Activated CD4-positive, alpha-beta memory T cell treated with anti-CD3 and anti-CD28 coated beads for 36 hours (primary cell): ENCODE results near the gene SLC23A2. TPM values are rescaled to one million over a fixed set of nuclear protein-coding genes. Genes with fewer than 3 reads are reported as not detected.

Source experiments
- CTCF ChIA-PET: fragments of 350-600 bp; sonication (Branson Sonifier 250); formaldehyde crosslinking; loops from one replicate; lab custom pipeline; 2021; ENCODE audit warnings: antibody characterized with exemption, inconsistent platforms; lab: Charles Lee
- POLR2A ChIA-PET: fragments of 350-600 bp; sonication (Branson Sonifier 250); formaldehyde crosslinking; loops from one replicate; lab custom pipeline; 2021; ENCODE audit warnings: antibody characterized with exemption; lab: Charles Lee
- DNase-seq: peaks from one replicate; pipeline ENCODE4 v3.0.0-alpha.2; 2020
- H3K27ac Mint-ChIP-seq: one replicate; pipeline ENCODE4 v1.8.0; 2021; ENCODE audit warnings: mixed read lengths
- H3K27me3 Mint-ChIP-seq: one replicate; pipeline ENCODE4 v1.8.0; 2021; ENCODE audit warnings: mixed read lengths
- H3K36me3 Mint-ChIP-seq: one replicate; pipeline ENCODE4 v1.8.0; 2021; ENCODE audit warnings: mixed read lengths
- H3K4me1 Mint-ChIP-seq: one replicate; pipeline ENCODE4 v1.8.0; 2021; ENCODE audit warnings: low read depth, mixed read lengths
- H3K4me3 Mint-ChIP-seq: one replicate; pipeline ENCODE4 v1.8.0; 2021; ENCODE audit warnings: mild to moderate bottlenecking, mixed read lengths
- H3K9me3 Mint-ChIP-seq: one replicate; pipeline ENCODE4 v1.8.0; 2021; ENCODE audit warnings: mixed read lengths
- intact Hi-C: fragments of 100-400 bp; cut with micrococcal nuclease; formaldehyde crosslinking; loops from one replicate; pipeline ENCODE4 v1.15.1; 2023
- total RNA-seq, 2 experiments: library from RNA; stranded (reverse); gene quantifications; one replicate each; pipeline ENCODE4 v1.2.3, GENCODE V29; 2021

The SLC23A2 gene
- total RNA-seq, 2 experiments from 2014 or later: 14.0 to 14.9 TPM

DNA sequence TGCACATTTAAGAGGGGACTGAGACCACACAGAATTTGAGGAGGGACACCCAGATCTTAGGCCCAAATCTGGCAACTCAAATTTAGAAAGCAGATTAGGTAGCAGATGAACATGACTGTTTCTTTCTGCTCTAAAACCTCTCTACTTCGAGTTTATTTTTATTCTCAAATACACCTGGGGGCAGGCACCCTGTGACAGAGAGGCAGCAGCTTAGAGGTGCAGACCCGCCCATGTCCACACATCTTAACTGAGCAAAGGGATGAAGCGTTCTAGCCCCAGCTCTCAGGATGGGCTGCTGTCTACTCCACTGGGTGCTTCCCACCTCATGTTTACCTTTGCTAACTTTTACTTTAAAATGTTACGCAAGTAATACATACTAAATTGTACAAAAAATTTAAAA lies 125.0 kb downstream of the SLC23A2 start:
- no peak for DNase-seq
- POLR2A ChIA-PET: no interaction called here
- H3K36me3 Mint-ChIP-seq: peaks cover 14% of the 10 kb centered on the region
- intact Hi-C loops: no loop called here
- H3K9me3 Mint-ChIP-seq: no peaks in the 10 kb centered on the region
- H3K27me3 Mint-ChIP-seq: no peaks in the 10 kb centered on the region
- CTCF ChIA-PET: no interaction called here
- H3K4me1 Mint-ChIP-seq: no peaks in the 10 kb centered on the region
- H3K27ac Mint-ChIP-seq: no peak overlapping the region
- no peak overlapping the region for H3K4me3 Mint-ChIP-seq

DNA sequence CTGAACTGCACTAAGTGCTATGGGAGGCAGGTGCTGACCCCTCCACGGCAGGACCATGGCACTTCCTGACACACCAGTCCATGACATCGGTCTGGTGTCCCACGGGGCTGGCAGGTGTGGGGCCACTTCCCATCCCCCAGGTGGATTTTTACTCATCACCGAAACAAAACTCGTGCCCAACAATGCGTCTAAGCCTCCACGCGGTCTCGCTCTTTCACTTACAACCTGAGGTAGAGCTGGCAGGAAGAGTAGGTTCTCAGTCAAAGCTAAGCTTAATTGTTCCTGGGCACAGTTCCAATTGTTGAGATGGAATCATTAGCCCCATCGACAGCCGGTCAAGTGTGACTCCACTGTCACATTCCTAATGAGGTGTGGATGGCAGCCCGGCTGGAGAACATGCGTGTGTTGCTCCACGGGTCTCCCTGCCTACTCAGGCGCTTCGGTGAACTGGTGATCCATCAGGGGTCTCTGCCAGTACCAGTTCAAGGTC lies 125.7 kb downstream of the SLC23A2 start:
- no peak for DNase-seq
- CTCF ChIA-PET: no interaction called here
- no peak overlapping the region for H3K4me3 Mint-ChIP-seq
- no peaks in the 10 kb centered on the region for H3K4me1 Mint-ChIP-seq
- H3K27ac Mint-ChIP-seq: no peak overlapping the region
- no peaks in the 10 kb centered on the region for H3K27me3 Mint-ChIP-seq
- peaks cover 16% of the 10 kb centered on the region for H3K36me3 Mint-ChIP-seq
- POLR2A ChIA-PET: no interaction called here
- intact Hi-C loops: no loop called here
- H3K9me3 Mint-ChIP-seq: no peaks in the 10 kb centered on the region

DNA sequence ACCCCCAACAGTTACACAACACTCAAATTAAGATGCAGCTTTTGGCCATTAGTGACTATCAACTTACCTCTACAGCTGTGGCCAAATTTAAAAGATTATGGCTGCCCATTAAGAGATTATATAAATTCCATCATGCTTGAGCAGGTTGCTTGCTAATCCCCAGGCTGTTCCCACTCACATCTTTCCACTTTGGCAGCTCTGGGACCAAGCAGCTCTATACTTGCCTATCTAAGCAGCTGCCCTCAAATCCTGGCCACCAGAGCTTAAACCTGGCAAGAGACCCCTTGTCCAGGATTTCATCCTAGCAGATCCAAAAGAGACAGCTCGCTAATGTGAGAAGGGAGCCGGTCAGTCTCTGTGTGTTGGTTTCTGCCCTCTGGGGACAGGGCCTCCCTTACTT lies 127.9 kb downstream of the SLC23A2 start:
- CTCF ChIA-PET: no interaction called here
- POLR2A ChIA-PET: no interaction called here
- Mint-ChIP-seq H3K36me3 (peaks cover 20% of the 10 kb centered on the region), H3K4me1 (peaks cover 15% of the 10 kb centered on the region), H3K4me3 (no peak overlapping the region), H3K27me3 (no peaks in the 10 kb centered on the region), H3K9me3 (no peaks in the 10 kb centered on the region), H3K27ac (no peak overlapping the region)
- no peak for DNase-seq
- intact Hi-C loops: no loop called here

DNA sequence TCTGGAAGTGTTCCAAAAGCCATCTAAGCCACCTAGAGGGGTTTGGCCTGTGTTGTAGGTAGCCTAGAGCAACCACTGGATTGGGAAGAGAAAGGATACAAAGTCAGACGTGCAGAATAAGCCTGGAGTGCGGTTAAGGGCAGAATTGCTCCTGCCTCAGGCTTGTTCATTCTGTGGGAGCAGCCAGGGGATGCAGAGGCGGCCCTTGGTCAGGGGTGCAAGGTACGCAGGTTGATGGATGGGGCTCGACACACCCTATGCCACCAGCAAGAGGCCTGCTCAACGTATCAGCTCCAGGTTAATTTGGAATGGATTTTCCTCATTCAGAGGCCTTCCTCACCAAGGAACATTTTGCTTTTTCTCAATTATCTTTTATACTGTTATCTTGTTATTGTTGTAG lies 129.8 kb downstream of the SLC23A2 start:
- ChIA-PET POLR2A (no interaction called here), CTCF (no interaction called here)
- no peak for DNase-seq
- Mint-ChIP-seq H3K4me1 (peaks cover 15% of the 10 kb centered on the region), H3K36me3 (peaks cover 23% of the 10 kb centered on the region), H3K9me3 (no peaks in the 10 kb centered on the region), H3K4me3 (no peak overlapping the region), H3K27ac (no peak overlapping the region), H3K27me3 (no peaks in the 10 kb centered on the region)
- intact Hi-C loops: no loop called here

DNA sequence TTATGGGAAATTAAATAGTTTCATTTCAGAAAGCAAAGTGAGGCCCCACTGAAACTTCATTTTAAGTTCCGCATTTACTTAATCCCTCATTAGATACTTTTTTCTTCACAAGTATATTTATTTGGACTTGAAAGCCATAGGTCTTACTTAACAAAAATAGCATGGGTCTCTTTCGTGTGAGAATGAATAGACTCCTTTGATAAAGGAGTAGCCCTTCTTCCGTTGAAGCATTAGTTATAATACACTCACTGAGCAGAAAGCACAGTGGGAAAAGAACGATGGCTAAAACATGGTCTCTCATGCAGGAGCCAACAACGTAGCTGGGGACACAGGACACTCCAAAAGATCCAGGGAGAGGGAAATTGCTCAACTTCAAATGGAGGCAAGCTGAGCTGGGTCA lies 130.4 kb downstream of the SLC23A2 start:
- no peak for DNase-seq
- H3K4me1 Mint-ChIP-seq: peaks cover 15% of the 10 kb centered on the region
- peaks cover 23% of the 10 kb centered on the region for H3K36me3 Mint-ChIP-seq
- no peaks in the 10 kb centered on the region for H3K9me3 Mint-ChIP-seq
- no peak overlapping the region for H3K27ac Mint-ChIP-seq
- intact Hi-C loops: no loop called here
- no peak overlapping the region for H3K4me3 Mint-ChIP-seq
- POLR2A ChIA-PET: no interaction called here
- H3K27me3 Mint-ChIP-seq: no peaks in the 10 kb centered on the region
- CTCF ChIA-PET: no interaction called here

DNA sequence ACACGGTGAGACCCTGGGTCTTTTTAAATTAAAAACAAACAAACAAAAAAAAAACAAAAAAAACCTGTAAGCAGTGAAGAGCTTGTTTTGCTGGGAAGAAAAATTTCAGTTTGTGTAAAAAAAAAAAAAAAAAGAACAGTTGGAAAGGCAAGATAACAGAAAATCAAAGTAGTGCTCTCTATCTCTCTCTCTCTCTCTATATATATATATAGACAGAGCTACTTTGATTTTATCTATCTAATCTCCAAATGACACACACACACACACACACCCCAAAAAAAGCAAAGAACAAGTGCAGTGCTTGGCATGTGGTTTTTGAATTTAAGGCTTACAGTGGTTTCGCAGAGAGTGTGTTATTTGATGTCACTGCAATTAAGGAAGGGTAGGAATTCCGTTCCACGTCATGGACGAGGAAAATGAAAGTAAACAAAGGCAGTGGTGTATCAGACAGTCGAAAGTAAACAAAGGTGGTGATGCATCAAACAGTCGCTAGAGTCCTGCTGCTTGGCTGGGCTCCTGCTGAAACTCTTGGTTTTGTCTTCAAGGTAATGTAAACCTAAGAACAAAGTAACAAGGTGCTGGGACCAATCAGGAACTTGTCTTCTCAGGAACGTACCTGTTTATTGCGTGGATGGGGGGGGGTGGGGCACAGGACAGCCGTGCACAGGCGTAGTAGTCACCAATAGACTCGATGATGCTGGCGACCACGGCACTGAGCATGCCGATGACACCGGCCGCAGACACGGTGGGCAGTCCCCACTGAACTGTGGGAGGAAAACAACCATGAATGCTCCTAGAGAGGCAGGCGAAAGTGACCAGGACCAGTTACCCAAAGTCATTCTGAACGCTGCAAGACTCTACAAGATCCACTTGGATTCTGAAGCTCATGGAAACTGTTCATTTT lies 131.8 kb downstream of the SLC23A2 start:
- H3K36me3 Mint-ChIP-seq: peaks cover 23% of the 10 kb centered on the region
- peak overlapping the region; percentile 66 for H3K27ac Mint-ChIP-seq
- H3K27me3 Mint-ChIP-seq: no peaks in the 10 kb centered on the region
- ChIA-PET CTCF (interaction anchor here (1.7 kb wide), 1 partner anchor 129 kb away, joined by 7 read pairs; no protein-coding TSS in a partner anchor), POLR2A (no interaction called here)
- H3K9me3 Mint-ChIP-seq: no peaks in the 10 kb centered on the region
- H3K4me1 Mint-ChIP-seq: peaks cover 15% of the 10 kb centered on the region
- no peak overlapping the region for H3K4me3 Mint-ChIP-seq
- intact Hi-C loops: loop anchor here (2.0 kb wide), 1 partner anchor 231 kb away; no protein-coding TSS in a partner anchor
- peak; percentile 13 for DNase-seq

DNA sequence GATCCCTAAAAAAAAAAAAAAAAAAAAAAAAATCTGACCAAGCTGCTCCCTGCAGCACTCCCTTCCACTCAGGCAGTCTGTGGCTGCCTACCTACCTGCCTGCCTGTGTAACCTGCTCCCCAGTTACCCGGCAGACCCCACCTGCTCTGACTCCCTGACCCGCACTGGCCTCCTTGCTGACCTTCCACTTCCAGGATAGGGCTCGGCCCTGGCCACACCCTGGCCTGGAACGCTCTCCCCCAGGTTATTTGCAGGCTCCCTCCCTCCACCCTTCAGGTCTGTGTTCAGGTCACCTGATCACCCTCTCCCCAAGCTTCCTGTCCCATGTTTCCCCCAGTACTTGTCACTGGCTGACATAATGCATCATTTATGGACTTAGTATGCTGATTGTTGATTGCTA lies 134.3 kb downstream of the SLC23A2 start:
- intact Hi-C loops: no loop called here
- peaks cover 20% of the 10 kb centered on the region for H3K36me3 Mint-ChIP-seq
- ChIA-PET POLR2A (no interaction called here), CTCF (no interaction called here)
- DNase-seq: no peak
- peaks cover 15% of the 10 kb centered on the region for H3K4me1 Mint-ChIP-seq
- no peaks in the 10 kb centered on the region for H3K9me3 Mint-ChIP-seq
- H3K27ac Mint-ChIP-seq: no peak overlapping the region
- H3K4me3 Mint-ChIP-seq: no peak overlapping the region
- H3K27me3 Mint-ChIP-seq: no peaks in the 10 kb centered on the region

DNA sequence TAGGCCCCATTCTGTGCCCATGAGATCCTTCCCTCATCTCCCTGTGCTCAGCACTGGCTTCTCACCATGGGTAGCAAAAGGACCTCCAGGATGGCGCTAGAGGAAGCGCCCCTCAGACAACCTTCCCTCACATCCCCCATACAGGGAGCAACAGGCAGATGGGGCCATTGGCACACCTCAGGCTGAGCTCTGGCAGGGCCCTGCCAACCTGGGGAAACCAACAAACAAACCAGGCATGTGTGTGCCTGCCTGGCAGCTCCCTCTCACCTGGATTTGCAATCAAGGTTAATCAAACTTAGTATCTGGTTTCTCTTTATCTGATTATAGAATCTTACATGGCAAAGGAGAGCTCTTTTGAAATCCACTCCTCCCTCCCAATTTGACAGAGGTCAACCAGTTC lies 134.9 kb downstream of the SLC23A2 start:
- no peak overlapping the region for H3K27ac Mint-ChIP-seq

DNA sequence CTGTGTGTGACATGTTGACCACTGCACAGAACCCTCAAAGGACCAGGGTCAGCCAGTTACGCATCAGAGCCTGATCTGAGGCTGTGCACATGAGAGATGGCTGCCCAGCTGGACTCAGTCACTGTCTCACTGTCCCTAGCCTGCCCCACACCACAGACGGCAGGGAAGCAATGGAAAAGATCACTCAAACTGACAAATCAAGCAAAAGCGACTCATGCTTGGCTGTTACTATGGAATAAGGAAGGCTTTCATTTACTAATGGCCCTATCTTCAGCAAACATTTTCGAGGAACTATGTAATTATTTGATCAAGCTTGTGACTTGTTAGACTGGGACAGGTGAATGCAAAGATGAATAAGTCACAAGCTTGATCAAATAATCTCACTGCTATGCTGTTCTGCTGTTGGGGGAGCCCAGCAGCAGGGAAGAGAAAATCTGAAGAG lies 137.0 kb downstream of the SLC23A2 start:
- intact Hi-C loops: no loop called here
- H3K4me3 Mint-ChIP-seq: no peak overlapping the region
- ChIA-PET POLR2A (no interaction called here), CTCF (interaction anchor here (1.1 kb wide), 1 partner anchor 91 kb away, joined by 3 read pairs; no protein-coding TSS in a partner anchor)
- no peaks in the 10 kb centered on the region for H3K27me3 Mint-ChIP-seq
- no peak for DNase-seq
- H3K27ac Mint-ChIP-seq: no peak overlapping the region
- H3K4me1 Mint-ChIP-seq: peaks cover 7% of the 10 kb centered on the region
- H3K36me3 Mint-ChIP-seq: peaks cover 32% of the 10 kb centered on the region
- H3K9me3 Mint-ChIP-seq: no peaks in the 10 kb centered on the region

More for the DNA sequence above, 134.9 kb downstream of the SLC23A2 start:
- Mint-ChIP-seq H3K4me1 (peaks cover 15% of the 10 kb centered on the region), H3K36me3 (peaks cover 26% of the 10 kb centered on the region), H3K27me3 (no peaks in the 10 kb centered on the region), H3K4me3 (no peak overlapping the region), H3K9me3 (no peaks in the 10 kb centered on the region)
- CTCF ChIA-PET: no interaction called here
- intact Hi-C loops: no loop called here
- DNase-seq: no peak
- POLR2A ChIA-PET: no interaction called here

DNA sequence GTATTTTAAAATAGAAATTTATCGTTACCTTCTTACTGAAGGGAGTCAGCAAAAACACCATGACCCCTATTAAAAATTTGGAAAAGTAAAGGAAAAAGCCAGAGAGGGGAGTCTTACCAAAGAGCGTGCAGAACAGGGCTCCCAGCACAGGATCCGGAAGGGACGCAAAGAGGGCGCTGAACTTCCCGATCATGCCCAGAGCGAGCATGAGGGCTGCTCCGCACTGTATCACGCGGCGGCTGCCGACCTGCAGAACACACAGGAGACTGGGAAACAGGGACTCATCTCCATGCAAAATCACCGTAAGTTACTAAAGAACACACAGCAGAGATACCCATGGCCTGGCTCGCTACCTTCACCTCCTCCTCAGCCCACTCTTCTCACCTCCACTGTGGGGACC lies 138.6 kb downstream of the SLC23A2 start:
- H3K9me3 Mint-ChIP-seq: no peaks in the 10 kb centered on the region
- no peaks in the 10 kb centered on the region for H3K4me1 Mint-ChIP-seq
- H3K27ac Mint-ChIP-seq: no peak overlapping the region
- no peaks in the 10 kb centered on the region for H3K27me3 Mint-ChIP-seq
- CTCF ChIA-PET: no interaction called here
- no peak for DNase-seq
- intact Hi-C loops: no loop called here
- peaks cover 39% of the 10 kb centered on the region for H3K36me3 Mint-ChIP-seq
- POLR2A ChIA-PET: no interaction called here
- no peak overlapping the region for H3K4me3 Mint-ChIP-seq

DNA sequence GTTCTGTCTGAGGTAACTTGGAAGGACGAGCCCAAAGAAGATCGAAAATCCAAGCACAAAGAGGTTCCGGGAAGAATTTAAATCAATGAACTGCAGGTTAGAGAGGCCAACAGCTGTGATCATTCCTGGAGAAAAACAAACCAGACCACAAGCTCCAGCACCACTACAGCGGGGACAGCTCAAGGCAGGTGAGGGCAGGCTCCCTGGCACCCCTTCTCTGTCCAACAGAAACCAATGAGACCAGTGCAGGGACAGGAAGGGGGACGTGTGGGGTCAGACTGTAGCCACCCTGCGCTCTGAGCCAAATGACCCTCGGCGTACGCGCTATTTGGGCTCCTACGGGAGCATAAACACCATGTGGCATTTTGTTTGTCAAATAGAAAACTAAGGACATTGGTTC lies 139.3 kb downstream of the SLC23A2 start:
- no peak overlapping the region for H3K4me3 Mint-ChIP-seq
- no peaks in the 10 kb centered on the region for H3K9me3 Mint-ChIP-seq
- DNase-seq: no peak
- CTCF ChIA-PET: no interaction called here
- H3K4me1 Mint-ChIP-seq: no peaks in the 10 kb centered on the region
- POLR2A ChIA-PET: no interaction called here
- peaks cover 42% of the 10 kb centered on the region for H3K36me3 Mint-ChIP-seq
- H3K27ac Mint-ChIP-seq: no peak overlapping the region
- intact Hi-C loops: no loop called here
- no peaks in the 10 kb centered on the region for H3K27me3 Mint-ChIP-seq

DNA sequence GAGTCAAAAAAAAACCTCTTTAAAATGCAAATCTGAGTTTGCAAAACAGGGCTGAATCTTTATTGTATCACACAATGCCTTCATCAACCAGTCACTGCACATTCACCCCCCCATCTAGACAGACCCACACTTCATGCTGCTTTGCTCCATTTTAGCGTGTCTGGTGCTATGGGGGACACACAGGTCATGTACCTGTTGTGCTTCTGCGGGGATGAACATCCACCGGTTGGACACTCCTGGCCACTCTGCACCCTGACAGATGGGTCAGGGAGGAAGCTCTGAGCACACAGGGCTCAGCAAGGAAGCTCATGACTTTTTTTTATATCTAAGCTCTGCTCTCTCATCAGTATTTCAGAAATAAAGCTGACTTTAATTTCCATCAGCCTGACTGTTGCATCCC lies 143.3 kb downstream of the SLC23A2 start:
- DNase-seq: no peak
- H3K27ac Mint-ChIP-seq: peak overlapping the region; percentile 16
- intact Hi-C loops: no loop called here
- CTCF ChIA-PET: no interaction called here
- H3K36me3 Mint-ChIP-seq: peaks cover 46% of the 10 kb centered on the region
- H3K4me3 Mint-ChIP-seq: no peak overlapping the region
- H3K9me3 Mint-ChIP-seq: no peaks in the 10 kb centered on the region
- no peaks in the 10 kb centered on the region for H3K27me3 Mint-ChIP-seq
- H3K4me1 Mint-ChIP-seq: no peaks in the 10 kb centered on the region
- POLR2A ChIA-PET: no interaction called here
